ENCODE data around the gene OR5AU1.

DNA sequence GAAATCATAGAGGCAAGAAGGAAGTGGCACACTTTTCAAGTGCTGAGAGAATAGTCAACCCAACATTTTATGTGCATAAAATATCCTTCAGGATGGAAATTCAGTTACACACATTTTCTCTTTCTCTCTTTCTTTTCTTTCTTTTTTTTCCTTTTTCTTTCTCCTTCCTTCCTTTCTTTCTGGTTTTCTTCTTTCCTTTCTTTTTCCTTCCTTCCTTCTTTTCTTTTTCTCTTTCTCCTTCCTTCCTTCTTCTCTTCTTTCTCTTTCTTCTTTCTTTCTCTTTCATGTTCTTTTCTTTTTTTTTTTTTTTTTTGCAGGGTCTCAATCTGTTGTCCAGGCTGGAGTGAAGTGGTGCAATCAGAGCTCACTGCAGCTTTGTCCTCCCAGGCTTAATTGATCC, 38.7 kb upstream of the OR5AU1 start:
- TF ChIP-seq, protein P1, sequence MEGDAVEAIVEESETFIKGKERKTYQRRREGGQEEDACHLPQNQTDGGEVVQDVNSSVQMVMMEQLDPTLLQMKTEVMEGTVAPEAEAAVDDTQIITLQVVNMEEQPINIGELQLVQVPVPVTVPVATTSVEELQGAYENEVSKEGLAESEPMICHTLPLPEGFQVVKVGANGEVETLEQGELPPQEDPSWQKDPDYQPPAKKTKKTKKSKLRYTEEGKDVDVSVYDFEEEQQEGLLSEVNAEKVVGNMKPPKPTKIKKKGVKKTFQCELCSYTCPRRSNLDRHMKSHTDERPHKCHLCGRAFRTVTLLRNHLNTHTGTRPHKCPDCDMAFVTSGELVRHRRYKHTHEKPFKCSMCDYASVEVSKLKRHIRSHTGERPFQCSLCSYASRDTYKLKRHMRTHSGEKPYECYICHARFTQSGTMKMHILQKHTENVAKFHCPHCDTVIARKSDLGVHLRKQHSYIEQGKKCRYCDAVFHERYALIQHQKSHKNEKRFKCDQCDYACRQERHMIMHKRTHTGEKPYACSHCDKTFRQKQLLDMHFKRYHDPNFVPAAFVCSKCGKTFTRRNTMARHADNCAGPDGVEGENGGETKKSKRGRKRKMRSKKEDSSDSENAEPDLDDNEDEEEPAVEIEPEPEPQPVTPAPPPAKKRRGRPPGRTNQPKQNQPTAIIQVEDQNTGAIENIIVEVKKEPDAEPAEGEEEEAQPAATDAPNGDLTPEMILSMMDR (IDR thresholded peaks at IDR 0.05 in 4 of 5, conservative IDR thresholded peaks at IDR 0.05 in 1 of 5) = no peak
- no peak for TF ChIP-seq POLR2A (IDR thresholded peaks at IDR 0.05)

Data from gastrocnemius medialis (tissue), 4 donors.